Mesendoderm (in vitro differentiated cells): Measurements from ENCODE around the gene TPBGL.

Experiments
- DNase-seq: peaks from one replicate; pipeline ENCODE4 v3.0.0; 2013
- H2AK5ac ChIP-seq: 2 replicates; pipeline ENCODE4 v1.6.1; 2013; ENCODE audit warnings: low read length, inconsistent platforms
- H2BK120ac ChIP-seq: 2 replicates; pipeline ENCODE4 v1.6.1; 2013; ENCODE audit warnings: low read depth, mild to moderate bottlenecking, low read length, moderate library complexity, mixed read lengths
- H2BK15ac ChIP-seq: replicated peaks from 2 replicates; pipeline ENCODE4 v1.6.1; 2013; ENCODE audit warnings: low read depth, mild to moderate bottlenecking, moderate library complexity
- H2BK5ac ChIP-seq: 2 replicates; pipeline ENCODE4 v1.6.1; 2013; ENCODE audit warnings: low read length, inconsistent platforms
- H3K18ac ChIP-seq: 2 replicates; pipeline ENCODE4 v1.6.1; 2013; ENCODE audit warnings: mild to moderate bottlenecking, low read length, mixed read lengths
- H3K23ac ChIP-seq: one replicate; pipeline ENCODE4 v1.6.1; 2013; ENCODE audit warnings: low read length
- H3K27ac ChIP-seq: 2 replicates; pipeline ENCODE4 v1.5.1; 2013; ENCODE audit warnings: low read depth, mild to moderate bottlenecking, inconsistent platforms, low read length, moderate library complexity
- H3K27me3 ChIP-seq: 2 replicates; pipeline ENCODE4 v1.6.1; 2013; ENCODE audit warnings: low read length, control low read depth, mild to moderate bottlenecking, inconsistent platforms; ENCODE audit not compliant: insufficient read depth, poor library complexity
- H3K36me3 ChIP-seq: 2 replicates; pipeline ENCODE4 v1.6.1; 2013; ENCODE audit warnings: low read length, inconsistent platforms; ENCODE audit not compliant: control insufficient read depth, insufficient read depth
- H3K4ac ChIP-seq: one replicate; pipeline ENCODE4 v1.6.1; 2013; ENCODE audit warnings: low read depth, mild to moderate bottlenecking, low read length, moderate library complexity
- H3K4me1 ChIP-seq: 2 replicates; pipeline ENCODE4 v1.6.1; 2013; ENCODE audit warnings: low read depth, low read length, inconsistent platforms; ENCODE audit not compliant: control insufficient read depth
- H3K4me2 ChIP-seq: 2 replicates; pipeline ENCODE4 v1.6.1; 2013; ENCODE audit warnings: low read length
- H3K4me3 ChIP-seq: 2 replicates; pipeline ENCODE4 v1.5.1; 2013; ENCODE audit warnings: mild to moderate bottlenecking, low read length
- H3K56ac ChIP-seq: one replicate; pipeline ENCODE4 v1.6.1; 2013; ENCODE audit warnings: low read length
- H3K79me1 ChIP-seq: 2 replicates; pipeline ENCODE4 v1.6.1; 2013; ENCODE audit warnings: low read length, inconsistent platforms
- H3K79me2 ChIP-seq: 2 replicates; pipeline ENCODE4 v1.6.1; 2013; ENCODE audit warnings: mild to moderate bottlenecking, low read length; ENCODE audit not compliant: control insufficient read depth, insufficient read depth
- H3K9ac ChIP-seq: 2 replicates; pipeline ENCODE4 v1.6.1; 2013; ENCODE audit warnings: low read length, inconsistent platforms
- H4K5ac ChIP-seq: one replicate; pipeline ENCODE4 v1.6.1; 2013; ENCODE audit warnings: low read length
- H4K8ac ChIP-seq: one replicate; pipeline ENCODE4 v1.6.1; 2013; ENCODE audit warnings: low read depth, mild to moderate bottlenecking, control low read depth, low read length, moderate library complexity
- WGBS: extraction: QIAGEN DNeasy Blood & Tissue Kit; methylation state at CpG from one replicate; pipeline ENCODE4 v1.1.7; 2013; ENCODE audit warnings: low lambda C conversion rate, missing lambda C conversion rate; ENCODE audit not compliant: insufficient coverage; ENCODE audit errors: extremely low coverage; 5-methylcytosine and 5-hydroxymethylcytosine counted together

The TPBGL gene

GRCh38 chr11:75279273-75279672 lies 38.7 kb downstream of the TPBGL start:
- H3K18ac ChIP-seq: no peak overlapping the region
- H3K27me3 ChIP-seq: no peaks in the 10 kb centered on the region
- H3K23ac ChIP-seq: no peak overlapping the region
- H2BK120ac ChIP-seq: no peak overlapping the region
- H3K4ac ChIP-seq: no peak overlapping the region
- no peak overlapping the region for H2AK5ac ChIP-seq
- H3K4me1 ChIP-seq: peaks cover 5% of the 10 kb centered on the region
- H4K5ac ChIP-seq: no peak overlapping the region
- no peaks in the 10 kb centered on the region for H3K79me2 ChIP-seq
- no peak overlapping the region for H3K56ac ChIP-seq
- H3K4me2 ChIP-seq: no peak overlapping the region
- no peak overlapping the region for H2BK15ac ChIP-seq
- H3K27ac ChIP-seq: no peak overlapping the region
- H3K79me1 ChIP-seq: no peaks in the 10 kb centered on the region
- H3K4me3 ChIP-seq: no peak overlapping the region
- H2BK5ac ChIP-seq: no peak overlapping the region
- WGBS: no CpG with 5 or more reads among the region's 5 CpGs
- H3K36me3 ChIP-seq: peaks cover 2% of the 10 kb centered on the region
- H3K9ac ChIP-seq: no peak overlapping the region
- DNase-seq: peak; percentile 89
- no peak overlapping the region for H4K8ac ChIP-seq

- Histone ChIP-seq H3K56ac (peak overlapping the region; percentile 4), H2BK5ac (no peak overlapping the region), H3K79me1 (no peaks in the 10 kb centered on the region), H3K36me3 (peaks cover 2% of the 10 kb centered on the region), H2AK5ac (no peak overlapping the region), H3K27me3 (no peaks in the 10 kb centered on the region), H2BK15ac (no peak overlapping the region), H3K27ac (no peak overlapping the region), H3K9ac (no peak overlapping the region), H3K79me2 (no peaks in the 10 kb centered on the region), H4K5ac (no peak overlapping the region), H3K18ac (no peak overlapping the region), H3K4me1 (peaks cover 6% of the 10 kb centered on the region), H3K4me3 (no peak overlapping the region), H3K23ac (no peak overlapping the region), H2BK120ac (no peak overlapping the region), H3K4ac (no peak overlapping the region), H4K8ac (no peak overlapping the region), H3K4me2 (no peak overlapping the region)
- no CpG with 5 or more reads among the region's 9 CpGs for WGBS
- peak; percentile 92 for DNase-seq
These were observed 39.7 kb downstream of the TPBGL start for GRCh38 chr11:75280227-75280701.

DNA sequence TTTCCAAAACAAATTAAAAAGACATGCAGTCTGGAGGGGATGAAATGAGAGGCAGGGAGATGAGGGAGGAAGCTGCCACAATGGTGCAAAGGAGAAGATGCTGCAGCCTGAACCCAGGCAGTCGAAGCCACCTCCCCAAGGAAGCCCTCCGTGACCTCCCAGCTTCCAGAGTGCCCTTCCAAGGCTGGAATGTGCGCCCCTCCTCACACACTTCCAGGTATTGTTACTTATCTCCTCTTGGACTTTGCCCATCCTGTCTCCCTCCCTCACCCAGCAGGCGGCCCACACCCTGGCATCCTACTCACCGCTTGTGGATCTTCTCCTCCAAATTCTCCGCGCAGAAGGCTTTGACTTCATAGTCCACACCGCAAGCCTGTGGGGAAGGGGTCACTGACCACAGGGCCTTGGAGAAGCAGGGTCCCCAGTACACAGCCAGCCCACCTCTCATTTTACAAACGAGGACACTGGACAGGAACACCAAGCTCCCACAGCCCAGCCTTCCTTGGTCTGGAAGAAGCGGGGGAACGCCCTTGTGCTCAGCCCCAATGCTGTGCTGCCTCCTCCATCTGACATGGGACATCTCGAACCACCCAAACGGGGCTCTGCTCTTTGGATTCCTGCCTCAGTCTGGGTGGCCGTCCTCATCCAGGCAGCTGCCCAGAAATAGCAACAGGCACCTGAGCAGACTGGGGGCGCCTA lies 40.3 kb downstream of the TPBGL start:
- Histone ChIP-seq H4K5ac (no peak overlapping the region), H2BK5ac (peak overlapping the region; percentile 48), H3K9ac (no peak overlapping the region), H2BK15ac (no peak overlapping the region), H3K23ac (no peak overlapping the region), H3K18ac (peak overlapping the region; percentile 6), H3K79me2 (no peaks in the 10 kb centered on the region), H4K8ac (no peak overlapping the region), H3K4ac (no peak overlapping the region), H3K36me3 (peaks cover 2% of the 10 kb centered on the region), H3K27ac (peak overlapping the region; percentile 10), H3K4me2 (no peak overlapping the region), H2BK120ac (no peak overlapping the region), H3K4me1 (peaks cover 6% of the 10 kb centered on the region), H3K4me3 (no peak overlapping the region), H3K27me3 (no peaks in the 10 kb centered on the region), H3K79me1 (no peaks in the 10 kb centered on the region), H2AK5ac (no peak overlapping the region), H3K56ac (peak overlapping the region; percentile 4)
- DNase-seq: no peak
- WGBS: no CpG with 5 or more reads among the region's 15 CpGs

GRCh38 chr11:75281469-75282095 lies 41.0 kb downstream of the TPBGL start:
- no CpG with 5 or more reads among the region's 10 CpGs for WGBS
- no peak overlapping the region for H2BK15ac ChIP-seq
- no peak overlapping the region for H3K27ac ChIP-seq
- H3K79me1 ChIP-seq: no peaks in the 10 kb centered on the region
- H3K9ac ChIP-seq: no peak overlapping the region
- H3K4me3 ChIP-seq: no peak overlapping the region
- no peak overlapping the region for H3K18ac ChIP-seq
- H4K5ac ChIP-seq: no peak overlapping the region
- H3K36me3 ChIP-seq: peaks cover 2% of the 10 kb centered on the region
- H3K4ac ChIP-seq: no peak overlapping the region
- no peak overlapping the region for H2BK5ac ChIP-seq
- peaks cover 6% of the 10 kb centered on the region for H3K4me1 ChIP-seq
- no peak overlapping the region for H3K23ac ChIP-seq
- H3K4me2 ChIP-seq: no peak overlapping the region
- H4K8ac ChIP-seq: no peak overlapping the region
- H3K27me3 ChIP-seq: no peaks in the 10 kb centered on the region
- H3K79me2 ChIP-seq: no peaks in the 10 kb centered on the region
- no peak overlapping the region for H2AK5ac ChIP-seq
- no peak for DNase-seq
- no peak overlapping the region for H2BK120ac ChIP-seq
- no peak overlapping the region for H3K56ac ChIP-seq

DNA sequence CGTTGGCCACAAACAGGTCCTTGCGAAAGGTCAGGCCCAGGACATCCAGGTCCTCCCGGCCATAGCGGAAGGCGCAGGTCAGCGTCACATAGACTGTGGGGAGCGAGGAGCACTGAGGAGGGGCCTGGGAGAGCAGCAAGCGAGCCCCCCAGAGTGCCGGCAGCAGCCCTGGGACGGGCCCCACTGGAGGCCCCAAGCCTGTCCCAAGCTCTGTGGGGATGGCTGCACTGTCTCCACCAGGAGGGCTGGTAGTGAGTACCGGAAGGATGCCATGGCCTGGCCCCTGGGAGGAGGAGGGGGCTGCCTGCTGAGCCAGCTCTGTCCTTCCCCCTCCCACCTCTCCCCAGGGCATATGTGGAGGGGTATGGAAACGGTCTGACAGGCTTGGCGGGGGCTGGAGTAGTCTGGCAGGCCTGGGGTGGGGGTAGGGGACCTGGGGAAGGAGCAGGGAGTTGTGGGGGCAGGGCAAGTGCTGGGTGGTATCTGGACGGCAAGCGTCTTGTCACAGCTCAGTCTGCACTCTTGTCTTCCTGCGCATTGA lies 42.9 kb downstream of the TPBGL start:
- H4K5ac ChIP-seq: no peak overlapping the region
- H3K18ac ChIP-seq: peak overlapping the region; percentile 51
- no peak overlapping the region for H3K4me3 ChIP-seq
- H2BK15ac ChIP-seq: no peak overlapping the region
- DNase-seq: peak; percentile 74
- H2BK120ac ChIP-seq: no peak overlapping the region
- H3K27ac ChIP-seq: no peak overlapping the region
- no peak overlapping the region for H3K9ac ChIP-seq
- no peaks in the 10 kb centered on the region for H3K79me2 ChIP-seq
- no peaks in the 10 kb centered on the region for H3K36me3 ChIP-seq
- no peaks in the 10 kb centered on the region for H3K27me3 ChIP-seq
- peaks cover 6% of the 10 kb centered on the region for H3K4me1 ChIP-seq
- peak overlapping the region; percentile 72 for H3K56ac ChIP-seq
- no peak overlapping the region for H4K8ac ChIP-seq
- H3K4ac ChIP-seq: no peak overlapping the region
- peak overlapping the region; percentile 48 for H2BK5ac ChIP-seq
- H2AK5ac ChIP-seq: no peak overlapping the region
- WGBS: no CpG with 5 or more reads among the region's 16 CpGs
- no peaks in the 10 kb centered on the region for H3K79me1 ChIP-seq
- no peak overlapping the region for H3K4me2 ChIP-seq
- no peak overlapping the region for H3K23ac ChIP-seq
